22Rv1 (cell line): Measurements from ENCODE around the gene CAPN7.

Experiments used
- CTCF ChIP-seq: fragments of 450-650 bp; IDR thresholded peaks from 2 replicates; pipeline ENCODE4 v1.5.1; 2017; ENCODE audit warnings: mild to moderate bottlenecking
- ZFX ChIP-seq: fragments of 450-650 bp; IDR thresholded peaks from 2 replicates; pipeline ENCODE4 v1.6.1; 2017; ENCODE audit warnings: antibody characterized with exemption, borderline replicate concordance

- TF ChIP-seq CTCF, result no peak
- TF ChIP-seq ZFX, result no peak
Observed at GRCh38 chr3:15160662-15161061, 45.4 kb upstream of the CAPN7 start.
